Activated CD4-positive, alpha-beta T cell treated with anti-CD3 and anti-CD28 coated beads for 1 hour (primary cell): ENCODE measurements around the gene PDE11A.

Experiments
- DNase-seq: peaks from one replicate; pipeline ENCODE4 v3.0.0-alpha.2; 2020

Gene PDE11A

DNA sequence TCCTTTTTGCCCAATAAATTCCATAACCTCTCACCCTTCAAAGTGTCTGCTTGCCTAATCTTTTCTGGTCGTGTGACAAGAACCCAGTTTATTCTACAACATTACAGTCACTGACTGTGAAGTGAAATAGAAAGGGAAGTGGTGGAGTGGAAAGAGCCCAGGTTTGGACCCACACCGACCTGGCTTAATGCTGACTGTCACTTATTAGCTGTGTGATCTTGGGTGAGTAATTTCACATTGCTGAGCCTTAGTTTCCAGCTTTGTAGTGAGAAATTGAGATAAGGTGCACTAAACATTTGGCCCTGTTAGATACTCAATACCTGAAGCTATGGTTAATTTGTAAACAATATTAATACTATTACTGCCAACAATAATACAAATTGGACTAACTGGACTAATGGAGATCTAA is 388.9 kb downstream of the PDE11A start:
- no peak for DNase-seq

DNA sequence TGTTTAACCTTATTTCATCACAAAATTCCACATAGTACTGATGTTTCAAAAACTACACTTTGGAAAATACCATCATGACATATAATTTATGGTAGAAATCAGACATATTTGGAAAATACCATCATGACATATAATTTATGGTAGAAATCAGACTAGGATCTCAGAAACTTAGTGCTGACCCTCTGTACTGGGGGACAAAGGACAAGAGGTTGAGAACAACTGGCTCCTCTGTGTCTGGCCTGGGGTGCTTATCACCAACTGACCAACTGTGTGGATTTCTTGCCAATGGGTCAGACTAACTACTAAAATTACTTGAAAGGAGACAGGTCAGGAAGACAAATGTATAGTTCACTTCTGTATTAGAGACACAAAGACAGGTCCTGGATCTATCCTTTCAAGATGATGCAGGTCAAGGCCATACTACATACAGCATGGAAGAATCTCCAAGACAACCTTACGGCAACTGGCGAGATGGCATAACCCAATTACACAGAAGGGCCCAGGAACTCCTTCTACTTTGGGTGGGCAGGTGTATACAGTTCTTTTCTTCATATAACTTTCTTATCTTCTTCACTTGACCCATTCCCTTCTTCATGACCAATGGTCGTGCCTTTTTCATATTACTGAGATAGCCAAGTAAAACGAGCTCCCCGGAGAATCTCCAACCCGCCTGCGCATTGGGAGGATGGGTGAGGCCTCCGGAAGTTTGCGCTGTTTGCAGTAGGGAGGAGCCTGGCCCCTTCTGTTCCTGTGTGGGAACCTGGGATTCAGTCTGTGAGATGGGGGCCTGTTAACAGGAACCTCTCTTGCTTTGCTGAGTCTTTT is 389.5 kb downstream of the PDE11A start:
- DNase-seq = no peak

- no peak for DNase-seq
Observed at GRCh38 chr2:177682006-177682405, 390.6 kb downstream of the PDE11A start.

GRCh38 chr2:177680866-177681712 is 391.5 kb downstream of the PDE11A start:
- no peak for DNase-seq

DNA sequence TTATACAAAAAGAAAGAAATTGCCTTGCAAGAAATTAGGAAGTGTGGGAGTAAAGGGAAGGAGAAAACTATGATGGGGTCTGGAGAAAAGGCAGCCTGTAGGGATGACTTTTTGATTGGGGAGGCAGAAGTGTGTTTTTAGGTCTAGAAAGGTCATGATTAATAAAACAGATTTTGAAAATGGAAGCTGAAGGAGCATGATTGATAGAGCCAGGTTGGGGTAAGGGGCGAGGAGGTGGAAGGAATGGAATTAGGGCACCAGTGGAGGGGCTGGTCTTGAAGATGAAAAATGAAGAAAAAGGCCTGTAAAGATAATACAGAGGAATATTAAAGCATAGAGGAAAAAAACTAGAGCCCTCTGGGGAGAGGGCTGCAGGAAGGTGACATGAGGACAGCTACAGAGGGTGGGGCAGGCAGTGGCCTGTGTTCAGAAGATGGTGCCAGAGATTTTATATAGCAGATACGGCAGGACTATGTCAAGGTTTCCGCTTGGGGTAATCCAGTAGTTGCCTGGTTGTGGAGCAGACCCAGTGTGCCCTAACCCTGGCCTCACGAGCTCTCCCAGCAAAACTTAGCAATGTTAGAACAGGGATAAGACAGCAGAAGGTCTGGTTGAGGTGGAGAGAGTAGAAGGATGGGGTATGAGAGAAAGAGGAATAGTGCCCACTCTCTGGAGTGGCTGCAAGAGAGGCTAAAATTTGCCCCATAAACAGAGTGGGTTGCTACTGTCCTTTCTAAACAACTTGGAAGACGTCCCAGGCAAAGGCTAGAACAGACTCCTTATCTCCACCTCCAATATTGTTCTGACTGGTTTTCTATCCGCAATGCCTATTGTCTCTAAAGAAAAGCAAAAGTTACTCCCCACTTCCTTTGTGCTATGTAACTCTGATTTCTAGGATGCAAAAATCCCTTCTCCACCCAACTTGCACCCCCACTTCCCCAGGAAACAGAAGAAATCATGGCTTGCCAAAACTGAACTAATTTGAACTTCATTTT is 392.7 kb downstream of the PDE11A start:
- no peak for DNase-seq

DNA sequence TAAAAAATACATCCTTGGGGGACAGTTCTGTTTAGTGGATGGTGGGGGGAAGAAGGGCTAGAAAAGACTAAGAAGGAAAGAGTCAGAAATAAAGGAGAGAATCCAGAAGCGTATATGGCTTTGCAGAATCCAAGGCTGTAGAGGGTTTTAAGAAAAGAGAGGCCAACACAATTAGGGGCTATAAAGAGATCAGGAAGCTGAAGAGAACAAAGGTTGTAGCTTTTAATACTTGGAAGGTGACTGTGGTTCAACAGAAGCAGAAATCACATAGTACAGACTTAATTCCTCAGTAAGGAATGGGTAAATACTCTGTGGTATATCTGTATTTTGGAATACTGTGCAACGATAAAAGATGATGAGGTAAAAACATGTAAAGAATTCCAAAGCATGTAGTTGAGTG is 393.6 kb downstream of the PDE11A start:
- no peak for DNase-seq

- DNase-seq = no peak
Observed at GRCh38 chr2:177676636-177677035, 395.9 kb downstream of the PDE11A start.

GRCh38 chr2:177675825-177676224 is 396.8 kb downstream of the PDE11A start:
- no peak for DNase-seq

GRCh38 chr2:177675350-177675821 is 397.2 kb downstream of the PDE11A start:
- no peak for DNase-seq

DNA sequence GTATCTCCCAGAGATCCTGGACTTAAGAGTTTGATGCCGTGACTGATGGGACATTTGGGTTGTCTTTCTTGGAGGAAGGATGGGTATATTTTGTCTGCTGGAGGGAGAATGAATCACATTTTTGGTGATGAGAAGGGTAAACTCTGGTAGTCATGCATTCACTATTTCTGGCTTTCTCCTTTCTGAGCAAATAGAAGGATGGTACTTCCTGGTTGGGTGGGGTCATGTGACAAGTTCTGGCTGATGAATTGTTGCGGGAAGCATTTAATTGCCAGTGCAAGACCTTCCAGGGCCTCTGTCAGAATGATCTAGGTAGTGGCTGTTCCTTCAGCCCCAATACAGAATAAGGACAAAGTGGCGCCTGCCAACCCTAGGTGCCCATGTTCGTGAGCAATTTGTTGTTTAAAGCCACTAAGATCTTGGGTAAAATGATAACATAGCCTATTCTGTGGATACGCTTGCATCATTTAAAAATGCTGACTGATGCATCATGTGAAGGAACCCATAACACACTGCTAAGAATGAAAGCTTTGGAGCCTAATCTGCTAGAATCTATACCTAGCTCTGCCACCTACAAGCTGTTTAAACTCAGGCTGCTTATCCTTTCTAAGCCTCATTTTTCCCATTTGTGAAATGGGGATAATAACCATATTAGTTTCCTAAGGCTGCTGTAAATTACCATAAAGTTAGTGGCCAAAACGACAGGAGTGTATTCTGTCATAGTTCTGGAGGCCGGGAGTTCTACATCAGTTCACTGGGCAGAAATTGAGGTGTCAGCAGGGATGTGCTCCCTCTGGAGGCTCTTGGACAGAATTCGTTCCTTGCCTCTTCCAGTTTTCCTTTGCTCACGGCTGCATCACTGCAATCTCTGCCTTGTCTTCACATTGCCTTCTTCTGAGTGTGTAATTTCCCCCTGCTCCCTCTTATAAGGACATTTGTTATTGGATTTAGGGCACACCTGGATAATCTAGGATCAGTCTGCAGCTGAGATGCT is 398.7 kb downstream of the PDE11A start:
- no peak for DNase-seq

- DNase-seq = no peak
Observed at GRCh38 chr2:177671662-177672061, 400.9 kb downstream of the PDE11A start.

GRCh38 chr2:177670791-177671535 is 401.6 kb downstream of the PDE11A start:
- DNase-seq = no peak

- no peak for DNase-seq
Observed at GRCh38 chr2:177669625-177670330, 402.8 kb downstream of the PDE11A start.

GRCh38 chr2:177669201-177669600 is 403.4 kb downstream of the PDE11A start:
- no peak for DNase-seq

DNA sequence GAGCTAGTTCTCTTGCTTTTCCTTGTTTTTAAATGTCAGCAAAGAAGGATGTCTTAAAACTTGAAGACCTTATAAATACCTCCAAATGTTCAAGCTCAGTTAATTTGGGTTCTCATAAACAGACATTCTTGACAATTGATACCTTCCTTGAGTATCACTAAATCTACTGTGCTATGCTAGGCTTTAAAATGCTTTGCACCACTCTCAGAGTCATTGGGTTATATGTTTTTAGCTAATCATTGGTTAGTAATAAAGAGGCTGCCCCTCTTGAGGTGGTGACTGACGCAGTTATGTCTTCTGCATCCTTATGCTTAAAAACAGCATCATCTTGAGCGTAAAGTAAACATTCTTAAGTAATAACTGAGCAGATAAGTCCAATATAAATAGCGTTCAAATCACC is 404.0 kb downstream of the PDE11A start:
- no peak for DNase-seq

DNA sequence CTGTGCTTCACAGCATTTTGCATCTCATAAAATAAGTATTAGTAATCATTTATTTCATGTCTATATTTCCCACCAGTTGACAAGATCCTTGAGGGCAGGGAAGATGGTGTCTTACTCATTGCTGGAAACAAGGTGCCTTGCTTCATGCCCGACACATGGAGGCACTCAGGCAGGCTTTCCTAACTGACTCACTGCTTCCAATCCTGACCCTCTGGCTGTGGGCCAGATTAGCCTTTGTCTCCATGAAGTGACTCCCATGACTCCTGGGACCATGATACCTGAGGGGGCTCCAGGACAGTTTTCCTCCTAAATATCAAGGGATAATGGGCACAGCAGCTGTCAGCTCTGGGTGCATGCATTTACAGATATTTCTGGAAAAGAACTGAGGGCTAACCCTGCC is 405.0 kb downstream of the PDE11A start:
- DNase-seq = no peak

DNA sequence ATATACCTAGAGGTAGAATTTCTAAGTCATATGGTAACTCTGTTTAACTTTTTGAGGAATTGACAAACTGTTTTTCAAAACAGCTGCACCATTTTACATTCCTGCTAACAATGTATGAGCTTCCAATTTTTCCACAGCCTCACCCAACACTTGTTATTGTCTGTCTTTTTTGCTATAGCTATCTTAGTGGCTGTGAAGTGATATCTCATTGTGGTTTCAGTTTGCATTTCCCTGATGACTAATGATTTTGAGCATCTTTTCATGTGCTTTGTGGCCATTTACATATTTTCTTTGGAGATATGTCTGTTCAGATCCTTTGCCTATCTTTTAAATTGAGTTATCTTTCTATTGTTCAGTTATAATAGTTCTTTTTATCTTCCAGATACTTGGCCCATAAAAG is 406.2 kb downstream of the PDE11A start:
- DNase-seq = no peak

DNA sequence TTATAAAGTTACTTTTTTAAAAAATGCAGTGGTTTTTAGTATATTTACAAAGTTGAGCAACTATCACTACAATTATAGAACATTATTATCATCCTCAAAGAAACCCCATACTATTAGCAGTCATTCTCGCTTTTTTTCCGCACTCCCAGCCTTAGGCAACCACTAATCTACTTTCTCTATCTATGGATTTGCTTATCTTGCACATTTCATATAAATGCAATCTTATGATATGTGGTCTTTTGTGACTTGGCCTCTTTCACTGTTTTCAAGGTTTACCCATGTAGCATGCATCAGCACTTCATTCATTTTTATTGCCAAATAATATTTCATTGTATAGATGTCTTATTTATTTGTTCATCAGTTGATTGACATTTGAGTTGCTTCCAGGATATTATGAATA is 406.6 kb downstream of the PDE11A start:
- DNase-seq = no peak

- DNase-seq = no peak
Observed at GRCh38 chr2:177665328-177665727, 407.2 kb downstream of the PDE11A start.

DNA sequence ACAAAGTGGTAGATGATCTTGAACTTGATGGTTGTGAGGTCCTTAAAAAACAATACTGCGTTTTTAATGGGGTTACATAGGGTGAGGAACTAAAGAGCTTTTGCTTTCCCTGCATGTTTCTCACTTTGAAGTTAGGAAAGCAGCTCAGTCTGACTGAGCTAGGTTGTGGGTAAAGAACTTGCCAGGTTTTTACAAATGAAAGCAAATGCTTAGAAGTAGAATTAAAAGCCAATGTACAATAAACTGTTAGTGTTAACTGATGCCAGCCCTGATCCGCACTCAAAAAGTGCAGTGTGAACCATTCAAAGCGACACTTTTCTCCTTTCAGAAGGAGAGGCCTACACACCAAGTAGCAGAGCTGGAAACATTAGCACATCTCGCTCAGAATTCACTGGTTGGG is 409.7 kb downstream of the PDE11A start:
- DNase-seq = no peak
